PC-9 (cell line): ENCODE measurements around the gene DIP2C.

Experiments used
- EZH2 ChIP-seq: fragments of 200-600 bp; sonication (generic); IDR thresholded peaks from 2 replicates; pipeline ENCODE4 v1.8.0; 2017; ENCODE audit warnings: antibody characterized with exemption, low read depth
- TF ChIP-seq, protein P1 (sequence below): fragments of 200-600 bp; sonication (generic); conservative IDR thresholded peaks from 2 replicates; pipeline ENCODE4 v1.6.1; 2017; ENCODE audit warnings: mixed run types, antibody characterized with exemption, mild to moderate bottlenecking, moderate library complexity

DNA sequence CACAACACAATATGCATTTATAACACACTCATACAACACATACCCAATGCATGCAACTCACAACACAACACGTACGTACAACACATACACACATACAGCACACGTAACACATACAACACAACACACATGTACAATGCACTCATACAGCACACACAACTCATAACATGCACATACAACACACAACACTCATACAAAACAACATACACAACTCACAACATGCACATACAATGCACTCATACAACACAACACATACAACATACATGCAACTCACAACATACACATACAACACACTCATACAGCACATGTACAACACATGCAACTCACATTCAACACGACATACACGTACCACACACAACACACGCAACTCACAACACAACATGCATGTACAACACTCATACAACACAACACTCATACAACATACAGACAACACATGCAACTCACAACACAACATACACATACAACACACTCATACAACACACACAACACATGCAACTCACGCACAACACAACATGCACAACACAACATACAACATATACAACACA is 21.8 kb downstream of the DIP2C start:
- TF ChIP-seq, protein P1, sequence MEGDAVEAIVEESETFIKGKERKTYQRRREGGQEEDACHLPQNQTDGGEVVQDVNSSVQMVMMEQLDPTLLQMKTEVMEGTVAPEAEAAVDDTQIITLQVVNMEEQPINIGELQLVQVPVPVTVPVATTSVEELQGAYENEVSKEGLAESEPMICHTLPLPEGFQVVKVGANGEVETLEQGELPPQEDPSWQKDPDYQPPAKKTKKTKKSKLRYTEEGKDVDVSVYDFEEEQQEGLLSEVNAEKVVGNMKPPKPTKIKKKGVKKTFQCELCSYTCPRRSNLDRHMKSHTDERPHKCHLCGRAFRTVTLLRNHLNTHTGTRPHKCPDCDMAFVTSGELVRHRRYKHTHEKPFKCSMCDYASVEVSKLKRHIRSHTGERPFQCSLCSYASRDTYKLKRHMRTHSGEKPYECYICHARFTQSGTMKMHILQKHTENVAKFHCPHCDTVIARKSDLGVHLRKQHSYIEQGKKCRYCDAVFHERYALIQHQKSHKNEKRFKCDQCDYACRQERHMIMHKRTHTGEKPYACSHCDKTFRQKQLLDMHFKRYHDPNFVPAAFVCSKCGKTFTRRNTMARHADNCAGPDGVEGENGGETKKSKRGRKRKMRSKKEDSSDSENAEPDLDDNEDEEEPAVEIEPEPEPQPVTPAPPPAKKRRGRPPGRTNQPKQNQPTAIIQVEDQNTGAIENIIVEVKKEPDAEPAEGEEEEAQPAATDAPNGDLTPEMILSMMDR = no peak
- TF ChIP-seq EZH2 = no peak
